ENCODE results near the gene TRIM47.

- no peak for TF ChIP-seq POLR2A (IDR thresholded peaks at IDR 0.05)
- TF ChIP-seq, protein P1, sequence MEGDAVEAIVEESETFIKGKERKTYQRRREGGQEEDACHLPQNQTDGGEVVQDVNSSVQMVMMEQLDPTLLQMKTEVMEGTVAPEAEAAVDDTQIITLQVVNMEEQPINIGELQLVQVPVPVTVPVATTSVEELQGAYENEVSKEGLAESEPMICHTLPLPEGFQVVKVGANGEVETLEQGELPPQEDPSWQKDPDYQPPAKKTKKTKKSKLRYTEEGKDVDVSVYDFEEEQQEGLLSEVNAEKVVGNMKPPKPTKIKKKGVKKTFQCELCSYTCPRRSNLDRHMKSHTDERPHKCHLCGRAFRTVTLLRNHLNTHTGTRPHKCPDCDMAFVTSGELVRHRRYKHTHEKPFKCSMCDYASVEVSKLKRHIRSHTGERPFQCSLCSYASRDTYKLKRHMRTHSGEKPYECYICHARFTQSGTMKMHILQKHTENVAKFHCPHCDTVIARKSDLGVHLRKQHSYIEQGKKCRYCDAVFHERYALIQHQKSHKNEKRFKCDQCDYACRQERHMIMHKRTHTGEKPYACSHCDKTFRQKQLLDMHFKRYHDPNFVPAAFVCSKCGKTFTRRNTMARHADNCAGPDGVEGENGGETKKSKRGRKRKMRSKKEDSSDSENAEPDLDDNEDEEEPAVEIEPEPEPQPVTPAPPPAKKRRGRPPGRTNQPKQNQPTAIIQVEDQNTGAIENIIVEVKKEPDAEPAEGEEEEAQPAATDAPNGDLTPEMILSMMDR (IDR thresholded peaks at IDR 0.05): no peak
These were observed 2.5 kb downstream of the TRIM47 start for GRCh38 chr17:75875940-75876189.
